ENCODE results near the gene GSG1L2. TPM values are rescaled to one million over a fixed set of nuclear protein-coding genes. Genes with fewer than 3 reads are reported as not detected.

Gene GSG1L2
- total RNA-seq, 1 donor from 2014 or later = not detected

Other genes with a start within 250 kb of the GSG1L2 start
- 77.0 TPM for gene STX8, start 246.3 kb downstream of the GSG1L2 start, total RNA-seq
- gene CFAP52, start 245.4 kb downstream of the GSG1L2 start, total RNA-seq = not detected
- gene USP43, start 176.6 kb downstream of the GSG1L2 start, total RNA-seq = not detected
- not detected for gene DHRS7C, start 30.5 kb downstream of the GSG1L2 start, total RNA-seq
- gene GLP2R, start 3.8 kb upstream of the GSG1L2 start, total RNA-seq = 6.7 TPM
- 0.67 TPM for gene RCVRN, start 83.2 kb upstream of the GSG1L2 start, total RNA-seq